ENCODE data around the gene SGCD. TPM values are rescaled to one million over a fixed set of nuclear protein-coding genes. Genes with fewer than 3 reads are reported as not detected.

SGCD gene
- total and polyA plus RNA-seq, 2 of the 4 experiments (the other 2 are of a cell fraction) = 5.8 to 10.6 TPM

DNA sequence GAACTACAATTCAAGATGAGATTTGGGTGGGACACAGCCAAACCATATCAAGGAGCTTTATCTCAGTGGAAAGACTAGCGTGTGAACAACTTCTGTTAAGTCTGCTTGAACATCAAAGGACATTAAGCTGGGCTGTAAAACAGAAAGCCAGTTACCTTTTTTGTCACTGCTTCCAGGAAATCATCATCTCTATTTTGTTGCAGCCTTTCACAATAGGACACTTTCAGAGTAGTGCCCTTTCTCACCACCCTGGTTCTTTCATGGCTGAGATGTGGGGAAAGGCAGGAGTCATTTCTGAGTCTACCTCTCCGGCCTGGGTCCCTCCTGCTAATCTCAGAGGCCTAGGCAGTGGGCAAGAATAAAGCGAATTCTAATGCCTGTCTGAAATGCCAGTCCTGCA lies 426.9 kb downstream of the SGCD start:
- H3K27me3 ChIP-seq (ENCODE audit: control insufficient read depth, insufficient read depth, low read length) = no peaks in the 10 kb centered on the region
- no CpG with 5 or more reads among the region's 3 CpGs for WGBS, 2 experiments (ENCODE audit: extremely low coverage in 2 of 2, insufficient read length in 1 of 2)
- POLR2A ChIA-PET (ENCODE audit: unreplicated experiment) = no interaction called here

More for the DNA sequence above, 426.9 kb downstream of the SGCD start:
- Histone ChIP-seq H4K91ac (ENCODE audit: insufficient read depth, low read depth, low read length) (no peak overlapping the region), H2BK5ac (ENCODE audit: low read depth, low read length, poor library complexity, severe bottlenecking) (no peak overlapping the region), H3K9ac (ENCODE audit: low read depth, low read length) (no peak overlapping the region), H4K5ac (ENCODE audit: low read depth, low read length) (no peak overlapping the region), H3K9me1 (ENCODE audit: insufficient read depth, low read length) (no peaks in the 10 kb centered on the region), H3K4me3 (ENCODE audit: insufficient read depth, low read depth, low read length) (no peak overlapping the region), H2AFZ (replicated peaks; ENCODE audit: low read length, poor library complexity) (no peak overlapping the region), H3K4me2 (ENCODE audit: low read depth, low read length) (no peak overlapping the region), H3K9me3 (ENCODE audit: control insufficient read depth, insufficient read depth, low read length) (no peaks in the 10 kb centered on the region), H3K56ac (ENCODE audit: extremely low read depth, insufficient read depth, low read length) (no peak overlapping the region), H3K18ac (ENCODE audit: low read depth, low read length) (no peak overlapping the region), H4K20me1 (ENCODE audit: insufficient read depth, low read length) (no peaks in the 10 kb centered on the region), H3K36me3 (ENCODE audit: control insufficient read depth, insufficient read depth, low read length) (peaks cover 4% of the 10 kb centered on the region; the same call in 1 of the 2 replicates), H3K27ac (ENCODE audit: insufficient read depth, low read length) (no peak overlapping the region), H3K23ac (ENCODE audit: low read depth, low read length) (no peak overlapping the region), H3K4ac (ENCODE audit: low read depth, low read length) (no peak overlapping the region), H3K4me1 (ENCODE audit: control insufficient read depth, insufficient read depth, low read length) (no peaks in the 10 kb centered on the region), H2AK5ac (ENCODE audit: low read depth, low read length) (no peak overlapping the region), H2BK15ac (ENCODE audit: low read depth, low read length) (no peak overlapping the region), H3K79me1 (ENCODE audit: low read depth in 1 of 2, low read length in 2 of 2) (no peaks in the 10 kb centered on the region), H2AK9ac (replicated peaks; ENCODE audit: low read depth, low read length, poor library complexity) (no peak overlapping the region), H2BK20ac (ENCODE audit: low read depth, low read length) (no peak overlapping the region), H3K14ac (replicated peaks; ENCODE audit: low read depth, low read length) (no peak overlapping the region), H2BK120ac (ENCODE audit: low read depth, low read length) (no peak overlapping the region), H4K8ac (ENCODE audit: low read depth in 2 of 2, low read length in 2 of 2) (no peak overlapping the region)
- intact Hi-C loops (cut with micrococcal nuclease) = no loop called here
- ATAC-seq (ENCODE audit: low read depth) (no peak), DNase-seq (no peak)
- in situ Hi-C loops (cut with MboI; ENCODE audit: low sequenced_read_pairs) = no loop called here
- TF ChIP-seq MXI1 (IDR thresholded peaks at IDR 0.05; ENCODE audit: borderline replicate concordance, low read depth, low read length) = no peak
- TF ChIP-seq MAZ (IDR thresholded peaks at IDR 0.05; ENCODE audit: borderline replicate concordance, low read depth, low read length) = no peak
- TF ChIP-seq POLR2A (IDR thresholded peaks at IDR 0.05; ENCODE audit: low read depth, low read length) = no peak
- TF ChIP-seq RFX5 (IDR thresholded peaks at IDR 0.05; ENCODE audit: low read depth, low read length) = no peak
- TF ChIP-seq, protein P1, sequence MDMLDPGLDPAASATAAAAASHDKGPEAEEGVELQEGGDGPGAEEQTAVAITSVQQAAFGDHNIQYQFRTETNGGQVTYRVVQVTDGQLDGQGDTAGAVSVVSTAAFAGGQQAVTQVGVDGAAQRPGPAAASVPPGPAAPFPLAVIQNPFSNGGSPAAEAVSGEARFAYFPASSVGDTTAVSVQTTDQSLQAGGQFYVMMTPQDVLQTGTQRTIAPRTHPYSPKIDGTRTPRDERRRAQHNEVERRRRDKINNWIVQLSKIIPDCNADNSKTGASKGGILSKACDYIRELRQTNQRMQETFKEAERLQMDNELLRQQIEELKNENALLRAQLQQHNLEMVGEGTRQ (IDR thresholded peaks at IDR 0.05; ENCODE audit: low read depth, low read length) = no peak
- TF ChIP-seq NFE2L2 (IDR thresholded peaks at IDR 0.05; ENCODE audit: low read depth, low read length) = no peak
- no peak for TF ChIP-seq RAD21 (IDR thresholded peaks at IDR 0.05; ENCODE audit: low read length)
- no peak for TF ChIP-seq FOS (IDR thresholded peaks at IDR 0.05; ENCODE audit: low read depth, low read length)
- no peak for TF ChIP-seq CEBPB (IDR thresholded peaks at IDR 0.05; ENCODE audit: low read depth, low read length)
- TF ChIP-seq, protein P2, sequence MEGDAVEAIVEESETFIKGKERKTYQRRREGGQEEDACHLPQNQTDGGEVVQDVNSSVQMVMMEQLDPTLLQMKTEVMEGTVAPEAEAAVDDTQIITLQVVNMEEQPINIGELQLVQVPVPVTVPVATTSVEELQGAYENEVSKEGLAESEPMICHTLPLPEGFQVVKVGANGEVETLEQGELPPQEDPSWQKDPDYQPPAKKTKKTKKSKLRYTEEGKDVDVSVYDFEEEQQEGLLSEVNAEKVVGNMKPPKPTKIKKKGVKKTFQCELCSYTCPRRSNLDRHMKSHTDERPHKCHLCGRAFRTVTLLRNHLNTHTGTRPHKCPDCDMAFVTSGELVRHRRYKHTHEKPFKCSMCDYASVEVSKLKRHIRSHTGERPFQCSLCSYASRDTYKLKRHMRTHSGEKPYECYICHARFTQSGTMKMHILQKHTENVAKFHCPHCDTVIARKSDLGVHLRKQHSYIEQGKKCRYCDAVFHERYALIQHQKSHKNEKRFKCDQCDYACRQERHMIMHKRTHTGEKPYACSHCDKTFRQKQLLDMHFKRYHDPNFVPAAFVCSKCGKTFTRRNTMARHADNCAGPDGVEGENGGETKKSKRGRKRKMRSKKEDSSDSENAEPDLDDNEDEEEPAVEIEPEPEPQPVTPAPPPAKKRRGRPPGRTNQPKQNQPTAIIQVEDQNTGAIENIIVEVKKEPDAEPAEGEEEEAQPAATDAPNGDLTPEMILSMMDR (conservative IDR thresholded peaks at IDR 0.05; ENCODE audit: low read depth, low read length) = no peak
- TF ChIP-seq BHLHE40 (IDR thresholded peaks at IDR 0.05; ENCODE audit: low read depth, low read length) = no peak
- TF ChIP-seq, protein P3, sequence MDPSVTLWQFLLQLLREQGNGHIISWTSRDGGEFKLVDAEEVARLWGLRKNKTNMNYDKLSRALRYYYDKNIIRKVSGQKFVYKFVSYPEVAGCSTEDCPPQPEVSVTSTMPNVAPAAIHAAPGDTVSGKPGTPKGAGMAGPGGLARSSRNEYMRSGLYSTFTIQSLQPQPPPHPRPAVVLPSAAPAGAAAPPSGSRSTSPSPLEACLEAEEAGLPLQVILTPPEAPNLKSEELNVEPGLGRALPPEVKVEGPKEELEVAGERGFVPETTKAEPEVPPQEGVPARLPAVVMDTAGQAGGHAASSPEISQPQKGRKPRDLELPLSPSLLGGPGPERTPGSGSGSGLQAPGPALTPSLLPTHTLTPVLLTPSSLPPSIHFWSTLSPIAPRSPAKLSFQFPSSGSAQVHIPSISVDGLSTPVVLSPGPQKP (IDR thresholded peaks at IDR 0.05; ENCODE audit: borderline replicate concordance, low read depth, low read length) = no peak
- no peak for TF ChIP-seq CHD1 (IDR thresholded peaks at IDR 0.05; ENCODE audit: low read depth, low read length)
- TF ChIP-seq RCOR1 (IDR thresholded peaks at IDR 0.05; ENCODE audit: insufficient replicate concordance, low read length) = no peak
- no peak for TF ChIP-seq SMC3 (IDR thresholded peaks at IDR 0.05; ENCODE audit: low read depth, low read length)
- no peak for TF ChIP-seq MAFK (IDR thresholded peaks at IDR 0.05; ENCODE audit: low read depth, low read length)
- dilution Hi-C loops (cut with HindIII; ENCODE audit: low sequenced_read_pairs, unreplicated experiment) = no loop called here
- no TSS peak for BruUV-seq (replicated peaks)
- CTCF ChIA-PET = no interaction called here

Data from IMR-90 (cell line).